Activated CD8-positive, alpha-beta memory T cell treated with anti-CD3 and anti-CD28 coated beads, Interleukin-2, amount 50 U/mL, for 1 hour (primary cell): ENCODE data around the gene E2F2.
"Not testable (repeated sequence)": the region's sequence is repeated elsewhere in the genome, so short reads cannot be mapped to it uniquely, and the experiment has no call there.

Experiments
- DNase-seq: peaks from one replicate; pipeline ENCODE4 v3.0.0-alpha.2; 2020; ENCODE audit errors: extremely low read depth

Gene E2F2

GRCh38 chr1:23524716-23525401, 6.2 kb downstream of the E2F2 start:
- no peak for DNase-seq

- no peak for DNase-seq
Observed at GRCh38 chr1:23524163-23524562, 6.9 kb downstream of the E2F2 start.

GRCh38 chr1:23522244-23522982, 8.6 kb downstream of the E2F2 start:
- DNase-seq, result no peak

DNA sequence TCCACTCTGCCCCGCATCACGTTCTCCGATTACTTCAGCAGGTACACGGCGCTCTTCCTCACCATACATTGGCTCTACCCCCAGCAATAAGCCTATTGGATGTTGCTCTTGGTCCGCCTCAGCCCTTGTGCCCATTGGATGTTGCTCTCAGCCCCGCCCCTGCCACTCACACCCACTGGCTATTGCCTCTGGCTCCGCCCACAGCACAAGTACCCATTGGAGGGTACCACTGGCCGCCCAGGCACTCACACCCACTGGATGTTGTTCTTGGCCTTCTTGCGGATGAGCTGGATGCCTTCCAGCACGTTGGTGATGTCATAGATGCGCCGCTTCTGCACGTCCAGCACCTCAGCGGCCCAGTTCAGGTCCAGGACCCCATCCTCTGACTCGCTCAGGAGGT, 9.4 kb downstream of the E2F2 start:
- DNase-seq, result no peak

GRCh38 chr1:23517581-23517980, 13.5 kb downstream of the E2F2 start:
- no peak for DNase-seq

GRCh38 chr1:23515905-23516304, 15.1 kb downstream of the E2F2 start:
- no peak for DNase-seq

DNA sequence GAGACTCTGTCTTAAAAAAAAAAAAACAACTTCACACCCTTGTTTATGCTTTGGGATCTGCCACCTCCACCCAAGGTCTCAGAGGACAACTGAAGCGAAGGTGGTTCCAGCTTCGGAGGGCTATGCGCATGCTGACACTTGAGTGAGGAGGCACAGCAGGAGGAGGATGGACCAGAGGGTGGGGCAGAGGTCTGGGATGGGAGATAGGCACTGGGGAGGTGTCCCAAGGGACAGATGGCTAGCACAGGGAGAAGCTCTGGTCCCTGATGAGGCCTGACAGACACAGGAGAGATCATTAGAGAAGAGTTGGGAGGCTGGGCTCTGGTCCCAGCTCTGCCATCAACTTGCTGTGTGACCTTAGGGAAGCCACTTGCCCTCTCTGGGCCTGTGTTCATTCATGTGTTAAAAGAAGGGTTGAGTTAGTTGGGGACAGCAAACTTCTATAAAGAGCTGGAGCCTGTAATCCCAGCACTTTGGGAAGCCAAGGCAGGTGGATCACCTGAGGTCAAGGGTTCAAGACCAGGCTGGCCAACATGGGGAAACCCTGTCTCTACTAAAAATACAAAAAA, 16.8 kb downstream of the E2F2 start:
- DNase-seq, result no peak

DNA sequence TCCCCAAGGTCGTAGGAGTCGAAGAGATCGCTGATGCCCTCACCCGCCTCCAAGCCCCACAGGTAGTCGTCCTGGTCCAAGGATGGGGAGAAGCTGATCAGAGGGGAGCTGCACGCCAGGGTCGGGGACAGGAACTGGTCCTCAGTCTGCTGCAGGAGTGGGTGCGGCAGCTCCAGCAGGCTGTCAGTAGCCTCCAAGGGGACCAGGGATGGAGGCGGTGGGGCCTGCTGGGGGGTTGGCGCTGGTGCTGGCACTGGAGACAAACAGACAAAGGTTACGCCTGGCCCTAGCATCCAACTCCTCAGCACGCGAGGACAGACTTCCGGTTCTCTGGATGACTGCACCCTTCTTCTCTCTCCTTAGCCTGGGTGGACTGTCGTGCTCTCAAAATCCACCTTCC, 21.1 kb downstream of the E2F2 start:
- DNase-seq, result no peak

GRCh38 chr1:23506376-23507107, 24.5 kb downstream of the E2F2 start:
- no peak for DNase-seq

- no peak for DNase-seq
Observed at GRCh38 chr1:23505851-23506250, 25.2 kb downstream of the E2F2 start.

DNA sequence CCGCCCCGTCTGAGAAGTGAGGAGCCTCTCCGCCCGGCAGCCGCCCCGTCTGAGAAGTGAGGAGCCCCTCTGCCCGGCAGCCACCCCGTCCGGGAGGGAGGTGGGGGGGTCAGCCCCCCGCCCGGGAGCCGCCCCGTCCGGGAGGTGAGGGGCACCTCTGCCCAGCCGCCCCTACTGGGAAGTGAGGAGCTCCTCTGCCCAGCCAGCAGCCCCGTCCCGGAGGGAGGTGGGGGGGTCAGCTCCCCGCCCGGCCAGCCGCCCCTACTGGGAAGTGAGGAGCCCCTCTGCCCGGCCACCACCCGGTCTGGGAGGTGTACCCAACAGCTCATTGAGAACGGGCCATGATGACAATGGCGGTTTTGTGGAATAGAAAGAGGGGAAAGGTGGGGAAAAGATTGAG, 26.9 kb downstream of the E2F2 start:
- not testable (repeated sequence) for DNase-seq

DNA sequence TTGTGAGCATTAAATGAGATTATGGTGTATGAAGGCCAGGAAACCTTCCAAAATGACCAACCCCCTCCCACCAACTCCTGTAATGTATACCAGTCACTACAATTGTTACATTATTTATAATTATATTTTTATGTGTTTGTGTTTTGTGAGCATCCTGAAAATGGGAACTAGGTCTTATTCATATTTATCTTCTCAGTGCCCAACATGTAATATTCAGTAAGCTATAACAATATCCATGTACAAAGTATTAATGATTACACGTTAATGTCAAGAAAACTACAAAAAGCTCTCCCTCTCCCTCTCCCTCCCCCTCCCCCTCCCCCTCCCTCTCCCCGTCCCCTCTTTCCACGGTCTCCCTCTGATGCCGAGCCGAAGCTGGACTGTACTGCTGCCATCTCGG, 28.1 kb downstream of the E2F2 start:
- no peak for DNase-seq

- no peak for DNase-seq
Observed at GRCh38 chr1:23500466-23500865, 30.6 kb downstream of the E2F2 start.

- DNase-seq, result no peak
Observed at GRCh38 chr1:23497777-23498439, 33.1 kb downstream of the E2F2 start.

- DNase-seq, result no peak
Observed at GRCh38 chr1:23496490-23497181, 34.4 kb downstream of the E2F2 start.

DNA sequence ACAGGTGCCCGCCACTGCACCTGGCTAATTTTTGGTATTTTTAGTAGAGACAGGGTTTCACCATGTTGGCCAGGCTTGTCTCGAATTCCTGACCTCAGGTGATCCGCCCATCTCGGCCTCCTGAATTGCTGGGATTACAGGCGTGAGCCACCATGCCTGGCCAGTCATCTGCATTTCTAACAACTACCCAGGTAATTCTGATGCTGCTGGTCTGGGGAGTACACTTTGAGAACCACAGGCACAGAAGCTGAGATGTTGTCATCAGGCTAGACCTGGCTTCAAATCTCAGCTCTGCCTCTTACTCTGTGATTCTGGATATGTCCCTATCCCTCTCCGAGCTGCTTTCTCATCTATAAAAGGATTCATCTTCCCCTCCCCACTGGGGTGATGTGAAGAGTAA, 36.2 kb downstream of the E2F2 start:
- not testable (repeated sequence) for DNase-seq

- DNase-seq, result not testable (repeated sequence)
Observed at GRCh38 chr1:23492776-23493175, 38.3 kb downstream of the E2F2 start.

DNA sequence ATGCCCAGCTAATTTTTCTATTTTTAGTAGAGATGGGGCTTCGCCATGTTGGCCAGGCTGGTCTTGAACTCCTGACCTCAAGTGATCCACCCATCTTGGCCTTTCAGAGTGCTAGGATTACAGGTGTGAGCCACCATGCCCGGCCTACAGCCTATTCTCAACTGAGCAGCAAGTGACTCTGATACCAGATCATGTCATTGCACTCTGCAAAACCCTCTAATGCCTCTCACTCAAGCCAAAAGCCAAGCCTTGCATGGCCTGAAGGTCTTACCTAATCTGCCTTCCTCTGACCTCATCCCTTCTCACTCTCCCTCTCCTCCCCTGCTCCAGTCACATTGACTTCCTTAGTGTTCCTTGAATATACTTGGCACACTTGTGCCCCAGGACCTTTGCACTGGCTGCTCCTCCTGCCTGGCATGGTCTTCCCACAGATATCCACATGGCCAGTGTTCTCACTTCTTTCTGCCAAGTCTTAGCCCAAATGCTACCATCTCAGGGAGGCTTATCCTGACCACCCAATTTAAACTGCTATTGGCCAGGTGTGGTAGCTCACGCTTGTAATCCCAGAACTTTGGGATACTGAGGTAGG, 38.8 kb downstream of the E2F2 start:
- no peak for DNase-seq

- DNase-seq, result no peak
Observed at GRCh38 chr1:23489842-23490241, 41.2 kb downstream of the E2F2 start.

DNA sequence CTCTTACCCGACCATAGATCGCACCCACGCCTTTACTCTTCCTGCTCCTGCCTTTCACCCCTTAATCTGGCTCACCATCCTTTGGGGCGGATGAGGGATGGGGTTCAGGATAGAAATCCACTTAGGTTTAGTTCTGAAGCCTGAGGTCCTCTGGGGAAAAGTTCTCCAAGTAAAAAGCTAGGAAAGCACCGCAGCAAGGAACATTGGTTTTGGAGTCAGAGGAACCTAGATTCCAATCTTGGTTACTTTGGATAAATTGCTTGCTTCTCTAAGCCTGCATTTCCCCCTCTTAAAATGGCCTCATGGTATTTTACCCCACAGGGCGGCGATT, 46.1 kb downstream of the E2F2 start:
- no peak for DNase-seq
